Measurements from ENCODE around the gene THBD.

THBD gene

DNA sequence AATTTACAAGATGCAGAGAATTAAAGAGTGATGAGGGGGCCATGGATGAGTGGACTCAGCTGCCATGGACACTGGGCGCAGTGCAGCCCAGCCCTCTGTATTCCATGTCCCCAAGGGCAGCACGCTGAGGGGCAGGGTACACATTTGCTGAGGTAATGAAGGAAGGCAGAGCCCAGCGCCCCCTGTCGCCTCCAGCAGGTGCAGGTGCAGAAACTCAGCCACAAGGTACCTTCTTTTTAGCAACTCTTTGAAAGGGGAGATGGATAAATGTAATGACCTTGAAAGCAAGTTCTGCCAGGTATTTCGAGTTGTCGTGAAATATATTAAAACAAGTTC is 29.5 kb upstream of the THBD start:
- Histone ChIP-seq H3K4me1 (ENCODE audit: insufficient read depth, low read length) (no peaks in the 10 kb centered on the region), H3K36me3 (ENCODE audit: insufficient read depth, low read length) (no peaks in the 10 kb centered on the region)

DNA sequence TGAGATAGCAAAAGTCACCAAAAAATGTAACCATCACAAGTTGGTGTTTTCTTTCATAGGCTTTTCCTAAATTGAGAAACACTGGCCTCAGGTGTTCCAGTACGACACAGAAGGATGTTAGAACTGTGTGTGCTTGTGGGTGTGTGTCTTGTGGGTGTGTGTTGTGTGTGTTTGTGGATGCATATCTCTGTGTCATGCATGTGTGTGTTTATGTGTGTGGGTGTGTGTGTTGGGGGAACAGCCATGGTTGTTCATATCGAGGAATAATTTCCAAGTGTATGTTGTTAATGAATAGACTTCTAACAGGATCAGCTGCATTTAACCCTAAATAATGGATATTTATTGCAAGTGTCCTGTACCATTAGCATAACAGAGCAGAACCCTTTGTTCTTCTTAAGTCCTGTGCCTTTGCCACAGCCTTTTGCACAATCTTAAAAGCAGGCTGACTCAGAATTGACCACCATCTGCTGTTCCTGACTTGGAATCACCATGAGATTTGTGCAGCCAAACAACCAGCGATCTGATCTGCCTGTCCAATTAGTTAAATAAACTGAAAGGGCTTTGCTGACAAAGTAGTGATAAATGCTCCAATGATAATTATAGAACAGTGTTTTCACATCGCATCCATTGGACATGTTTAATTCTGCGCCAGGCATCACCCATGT is 29.0 kb upstream of the THBD start:
- no peak overlapping the region for H3K9ac ChIP-seq (ENCODE audit: low read depth, low read length)
- H3K36me3 ChIP-seq (ENCODE audit: insufficient read depth, low read length), result no peaks in the 10 kb centered on the region
- H3K9me3 ChIP-seq (ENCODE audit: control insufficient read depth, insufficient read depth, low read length), result no peaks in the 10 kb centered on the region
- H3K4me1 ChIP-seq (ENCODE audit: insufficient read depth, low read length), result no peaks in the 10 kb centered on the region

More for the DNA sequence above, 29.5 kb upstream of the THBD start:
- no peak overlapping the region for H3K9ac ChIP-seq (ENCODE audit: low read depth, low read length)
- H3K9me3 ChIP-seq (ENCODE audit: control insufficient read depth, insufficient read depth, low read length), result no peaks in the 10 kb centered on the region

DNA sequence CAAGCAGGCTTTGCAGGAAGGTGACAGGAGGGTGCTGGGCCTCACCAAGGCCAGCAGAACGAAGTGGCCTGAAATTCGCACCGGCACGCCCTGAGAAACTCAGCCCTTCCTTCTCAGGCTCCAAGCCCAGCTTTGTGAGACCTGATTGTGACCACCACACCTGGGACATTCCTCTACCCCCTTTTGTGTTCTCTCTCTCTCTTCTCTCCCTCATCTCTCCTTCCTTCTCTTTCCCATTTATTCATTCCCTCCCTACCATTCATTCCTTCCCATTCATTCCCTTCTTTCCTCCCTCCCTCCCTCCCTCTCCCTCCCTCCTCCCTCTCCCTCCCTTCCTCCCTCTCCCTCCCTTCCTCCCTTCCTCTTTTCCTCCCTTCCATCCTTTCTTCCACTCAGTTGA is 27.8 kb upstream of the THBD start:
- no peak overlapping the region for H3K9ac ChIP-seq (ENCODE audit: low read depth, low read length)
- H3K9me3 ChIP-seq (ENCODE audit: control insufficient read depth, insufficient read depth, low read length), result no peaks in the 10 kb centered on the region
- H3K36me3 ChIP-seq (ENCODE audit: insufficient read depth, low read length), result no peaks in the 10 kb centered on the region
- no peaks in the 10 kb centered on the region for H3K4me1 ChIP-seq (ENCODE audit: insufficient read depth, low read length)

DNA sequence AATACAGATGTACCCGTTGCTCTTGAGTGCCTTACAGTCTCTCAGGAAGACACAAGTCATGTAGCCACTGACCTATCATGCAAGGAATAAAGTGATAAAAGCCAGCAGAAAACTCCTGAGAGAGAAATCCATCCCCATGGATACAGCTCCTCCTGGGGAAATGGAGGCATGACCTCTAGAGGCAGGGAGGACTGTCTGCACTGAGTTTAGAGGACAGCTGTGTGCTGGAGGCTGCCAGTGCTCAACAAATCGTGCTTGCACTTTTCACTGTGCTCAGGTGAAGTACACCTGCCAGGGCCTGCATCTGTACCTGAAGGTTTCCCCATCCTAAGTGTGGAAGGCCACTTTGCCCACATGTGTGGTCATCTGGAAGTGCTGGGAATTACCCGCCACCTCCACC is 24.6 kb upstream of the THBD start:
- Histone ChIP-seq H3K36me3 (ENCODE audit: insufficient read depth, low read length) (no peaks in the 10 kb centered on the region), H3K9me3 (ENCODE audit: control insufficient read depth, insufficient read depth, low read length) (no peaks in the 10 kb centered on the region), H3K9ac (ENCODE audit: low read depth, low read length) (no peak overlapping the region), H3K4me1 (ENCODE audit: insufficient read depth, low read length) (no peaks in the 10 kb centered on the region)

DNA sequence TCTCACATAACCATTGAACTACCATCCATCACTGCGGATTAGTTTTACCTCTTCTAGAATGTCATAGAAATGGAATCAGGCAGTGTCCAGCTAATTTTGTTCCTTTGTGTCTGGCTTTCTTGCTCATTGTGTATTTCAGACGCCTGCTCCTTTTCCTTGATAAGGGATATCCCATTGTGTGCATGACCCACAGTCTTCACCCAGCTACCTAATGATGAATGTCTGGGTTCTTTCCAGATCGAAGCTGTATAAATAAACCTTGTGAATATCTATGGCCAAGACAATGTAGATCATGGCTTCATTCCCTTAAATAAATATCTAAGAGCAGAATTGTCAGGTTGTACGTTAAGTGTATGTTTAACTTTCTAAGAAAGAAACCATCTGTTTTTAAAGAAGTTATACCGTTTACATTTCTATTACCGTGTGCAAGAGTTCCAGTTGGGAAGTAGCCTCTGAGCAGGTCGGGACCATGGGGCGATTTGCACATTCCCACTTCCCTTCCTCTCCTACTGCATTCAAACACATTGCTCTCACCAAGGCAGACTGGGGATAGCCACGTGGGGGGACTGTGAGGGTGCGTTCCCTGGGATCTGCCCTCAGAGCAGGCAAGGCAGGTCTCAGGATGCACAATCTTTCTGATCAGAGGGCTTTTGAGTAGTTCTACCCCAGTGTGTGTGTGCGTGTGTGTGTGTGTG is 23.6 kb upstream of the THBD start:
- Histone ChIP-seq H3K9ac (ENCODE audit: low read depth, low read length) (no peak overlapping the region), H3K4me1 (ENCODE audit: insufficient read depth, low read length) (no peaks in the 10 kb centered on the region), H3K36me3 (ENCODE audit: insufficient read depth, low read length) (no peaks in the 10 kb centered on the region), H3K9me3 (ENCODE audit: control insufficient read depth, insufficient read depth, low read length) (no peaks in the 10 kb centered on the region)

DNA sequence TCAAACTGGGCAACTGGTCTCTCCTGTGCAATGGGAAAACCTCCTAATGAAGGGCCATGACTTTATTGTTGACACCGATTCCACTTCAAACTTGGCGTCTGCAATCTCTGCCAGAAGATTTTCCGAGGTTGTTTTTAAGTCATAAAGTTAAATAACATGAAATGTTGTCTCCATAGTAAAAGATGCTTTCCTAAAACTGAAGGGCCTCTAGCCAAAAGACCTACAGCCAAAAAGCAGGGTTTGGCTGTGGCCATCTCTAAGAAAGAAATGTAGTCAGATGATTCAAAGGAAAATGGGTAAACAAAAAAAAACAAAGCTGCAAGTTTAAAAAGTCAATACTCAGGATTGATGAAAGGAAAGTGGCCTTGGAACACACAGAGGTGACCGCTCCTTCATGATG is 22.5 kb upstream of the THBD start:
- no peaks in the 10 kb centered on the region for H3K36me3 ChIP-seq (ENCODE audit: insufficient read depth, low read length)
- H3K4me1 ChIP-seq (ENCODE audit: insufficient read depth, low read length), result no peaks in the 10 kb centered on the region
- no peaks in the 10 kb centered on the region for H3K9me3 ChIP-seq (ENCODE audit: control insufficient read depth, insufficient read depth, low read length)
- no peak overlapping the region for H3K9ac ChIP-seq (ENCODE audit: low read depth, low read length)

DNA sequence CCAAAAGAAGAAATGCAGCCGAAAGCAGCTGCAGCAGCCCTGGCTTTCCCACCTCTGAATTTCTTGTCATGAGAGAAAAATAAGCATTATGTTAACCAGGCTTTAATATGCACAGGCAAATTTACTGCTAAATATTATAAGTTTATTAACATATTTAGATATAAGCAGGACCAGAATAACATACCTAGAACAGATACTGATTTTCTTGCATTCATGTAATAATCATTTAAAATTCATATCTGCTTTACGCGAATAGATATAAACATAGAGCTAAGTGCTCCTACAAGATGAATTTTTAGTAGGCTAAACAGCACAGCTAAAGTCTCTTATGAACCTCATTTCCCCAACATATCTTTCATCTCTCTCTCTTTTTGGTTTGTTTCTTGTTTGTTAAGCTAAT is 21.9 kb upstream of the THBD start:
- Histone ChIP-seq H3K36me3 (ENCODE audit: insufficient read depth, low read length) (no peaks in the 10 kb centered on the region), H3K9ac (ENCODE audit: low read depth, low read length) (no peak overlapping the region), H3K4me1 (ENCODE audit: insufficient read depth, low read length) (no peaks in the 10 kb centered on the region), H3K9me3 (ENCODE audit: control insufficient read depth, insufficient read depth, low read length) (no peaks in the 10 kb centered on the region)

DNA sequence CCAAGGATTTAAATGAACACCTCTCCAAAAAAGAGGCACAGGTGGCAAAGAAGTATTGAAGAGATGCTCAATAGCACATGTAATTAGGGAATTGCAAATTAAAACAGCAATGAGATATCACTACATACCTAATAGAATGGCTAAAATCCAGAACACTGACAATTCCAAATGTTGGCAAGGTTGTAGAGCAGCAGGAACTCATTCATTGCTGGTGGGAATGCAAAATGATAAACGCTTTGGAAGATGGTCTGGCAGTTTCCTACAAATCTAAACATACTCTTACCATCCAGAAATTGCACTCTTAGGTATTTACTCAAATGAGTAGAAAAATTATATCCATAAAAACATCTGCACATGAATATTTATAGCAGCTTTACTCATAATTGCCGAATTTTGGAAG is 19.6 kb upstream of the THBD start:
- H3K36me3 ChIP-seq (ENCODE audit: insufficient read depth, low read length), result no peaks in the 10 kb centered on the region
- no peaks in the 10 kb centered on the region for H3K9me3 ChIP-seq (ENCODE audit: control insufficient read depth, insufficient read depth, low read length)
- H3K4me1 ChIP-seq (ENCODE audit: insufficient read depth, low read length), result no peaks in the 10 kb centered on the region
- H3K9ac ChIP-seq (ENCODE audit: low read depth, low read length), result no peak overlapping the region

DNA sequence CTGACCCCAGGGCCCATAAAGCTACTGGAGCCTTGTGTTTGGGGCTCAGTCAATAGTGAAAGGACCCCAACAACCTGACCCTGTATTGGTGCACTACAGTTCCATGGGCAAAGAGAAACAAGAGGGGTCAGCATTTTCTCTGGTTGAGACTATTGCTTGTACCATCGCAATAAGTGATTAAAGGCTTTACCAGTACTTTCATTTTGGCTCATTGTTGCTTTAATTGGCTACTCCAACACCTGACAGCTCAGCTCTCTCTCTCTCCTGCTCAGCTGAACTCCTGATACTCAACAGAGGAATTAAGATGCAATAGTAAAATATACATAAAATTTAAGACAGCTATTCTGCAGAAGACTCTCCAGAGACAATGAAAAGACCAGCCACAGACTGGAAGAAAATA is 18.8 kb upstream of the THBD start:
- H3K36me3 ChIP-seq (ENCODE audit: insufficient read depth, low read length), result no peaks in the 10 kb centered on the region
- H3K9me3 ChIP-seq (ENCODE audit: control insufficient read depth, insufficient read depth, low read length), result no peaks in the 10 kb centered on the region
- no peak overlapping the region for H3K9ac ChIP-seq (ENCODE audit: low read depth, low read length)
- H3K4me1 ChIP-seq (ENCODE audit: insufficient read depth, low read length), result no peaks in the 10 kb centered on the region

DNA sequence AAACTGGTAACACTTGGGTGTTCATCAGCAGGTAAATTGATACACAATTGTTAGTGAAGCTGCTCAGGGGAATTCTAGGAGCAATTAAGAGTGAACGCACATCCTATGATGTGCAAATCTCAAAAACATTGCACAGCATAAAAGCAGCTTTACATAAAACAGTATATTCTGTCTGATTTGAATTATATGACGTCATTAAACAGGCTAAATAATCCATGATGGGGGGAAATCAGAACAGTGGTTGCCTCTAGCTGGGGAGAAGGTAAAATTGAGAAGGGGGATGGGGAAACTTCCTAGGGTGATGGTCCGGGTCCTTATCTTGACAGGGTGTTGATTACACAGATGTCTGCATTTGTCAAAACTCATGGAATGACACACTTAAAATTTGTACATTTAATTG is 17.3 kb upstream of the THBD start:
- 0 out of 2 replicates have a peak, but pooled peaks cover 8% of the 10 kb centered on the region for H3K4me1 ChIP-seq (ENCODE audit: insufficient read depth, low read length)
- H3K36me3 ChIP-seq (ENCODE audit: insufficient read depth, low read length), result no peaks in the 10 kb centered on the region
- no peaks in the 10 kb centered on the region for H3K9me3 ChIP-seq (ENCODE audit: control insufficient read depth, insufficient read depth, low read length)
- H3K9ac ChIP-seq (ENCODE audit: low read depth, low read length), result no peak overlapping the region

DNA sequence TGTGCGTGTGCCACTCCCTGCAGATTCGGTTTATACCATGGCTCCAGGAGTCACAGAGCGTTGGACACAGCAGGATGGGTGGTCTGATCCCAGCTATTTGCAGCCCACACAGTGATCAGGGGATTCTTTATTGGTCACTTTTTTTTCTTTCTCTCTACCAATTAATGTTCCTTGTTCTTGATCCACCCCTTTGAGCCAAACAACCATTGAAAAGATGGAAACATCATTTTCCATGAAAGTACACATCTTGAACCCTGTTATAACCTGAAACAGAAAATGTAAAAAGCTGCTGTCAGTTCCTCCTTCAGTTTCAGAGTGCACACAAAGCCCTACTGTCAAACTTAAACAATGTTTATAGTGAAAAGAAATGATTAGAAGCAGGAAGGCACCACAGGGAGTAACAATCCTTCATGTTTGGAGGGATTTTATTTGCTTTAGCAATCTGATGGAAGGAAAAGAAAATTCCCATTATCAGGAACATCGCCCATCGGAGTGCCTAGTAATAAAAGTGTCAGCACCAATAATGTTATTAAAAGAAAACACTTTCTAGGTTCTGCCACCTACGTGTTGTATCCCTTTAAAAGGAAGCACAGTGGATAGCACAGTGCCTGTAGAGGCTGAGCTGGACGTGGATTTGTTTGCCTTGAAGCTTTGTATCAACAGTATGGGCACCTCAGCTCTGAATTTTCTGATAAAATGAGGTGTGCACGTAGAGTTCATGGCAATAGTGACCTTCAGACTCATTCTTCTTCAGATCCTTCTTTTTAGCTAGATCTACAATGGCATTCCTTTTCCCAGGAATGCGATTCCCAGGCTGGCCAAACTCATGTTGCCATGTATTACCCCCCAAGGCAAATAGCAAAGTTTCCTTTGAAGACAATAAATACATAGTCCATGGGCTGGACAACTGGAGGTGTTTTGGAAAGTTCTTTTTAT is 16.1 kb upstream of the THBD start:
- 0 out of 2 replicates have a peak, but pooled peaks cover 9% of the 10 kb centered on the region for H3K4me1 ChIP-seq (ENCODE audit: insufficient read depth, low read length)
- no peak overlapping the region for H3K9ac ChIP-seq (ENCODE audit: low read depth, low read length)
- H3K9me3 ChIP-seq (ENCODE audit: control insufficient read depth, insufficient read depth, low read length), result no peaks in the 10 kb centered on the region
- H3K36me3 ChIP-seq (ENCODE audit: insufficient read depth, low read length), result no peaks in the 10 kb centered on the region

DNA sequence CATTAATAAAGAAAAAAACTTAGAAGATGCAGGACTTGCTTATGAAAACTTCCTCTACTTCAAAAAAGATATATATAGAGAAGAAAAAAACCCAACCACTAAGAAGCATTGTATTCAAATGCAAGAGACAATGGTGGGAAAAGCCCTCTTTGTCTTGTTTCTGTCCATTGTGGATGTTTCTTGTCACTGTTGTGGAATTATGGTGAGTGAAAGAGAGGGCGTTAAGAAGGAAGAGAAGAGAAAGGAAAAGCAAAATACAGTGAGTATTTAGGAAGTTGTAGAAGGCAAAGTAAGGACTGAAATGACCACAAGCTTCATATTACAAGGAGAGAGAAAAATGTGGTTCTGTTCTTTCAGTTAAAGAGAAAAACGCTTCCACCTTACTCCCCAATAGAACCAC is 14.1 kb upstream of the THBD start:
- 0 out of 2 replicates have a peak, but pooled peaks cover 9% of the 10 kb centered on the region for H3K4me1 ChIP-seq (ENCODE audit: insufficient read depth, low read length)
- no peaks in the 10 kb centered on the region for H3K36me3 ChIP-seq (ENCODE audit: insufficient read depth, low read length)
- no peaks in the 10 kb centered on the region for H3K9me3 ChIP-seq (ENCODE audit: control insufficient read depth, insufficient read depth, low read length)
- H3K9ac ChIP-seq (ENCODE audit: low read depth, low read length), result no peak overlapping the region

DNA sequence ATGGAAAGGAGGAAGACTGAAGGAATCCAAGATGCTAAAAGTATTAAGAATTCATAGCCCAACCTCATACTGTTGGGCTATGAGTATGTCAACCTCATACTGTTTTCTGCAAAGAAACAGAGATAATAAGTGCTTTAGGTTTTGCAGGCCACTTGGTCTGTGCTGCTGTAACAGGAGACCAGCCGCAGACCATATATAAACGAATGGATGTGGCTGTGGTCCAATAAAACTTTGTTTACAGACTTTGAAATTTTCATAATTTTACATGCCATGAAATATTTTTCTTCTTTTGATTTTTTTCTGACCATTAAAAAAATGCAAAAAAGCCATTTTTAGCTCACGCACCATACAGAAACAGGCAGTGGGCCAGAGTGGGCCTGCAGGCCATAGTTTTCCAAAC is 13.7 kb upstream of the THBD start:
- H3K36me3 ChIP-seq (ENCODE audit: insufficient read depth, low read length), result no peaks in the 10 kb centered on the region
- H3K9me3 ChIP-seq (ENCODE audit: control insufficient read depth, insufficient read depth, low read length), result no peaks in the 10 kb centered on the region
- no peak overlapping the region for H3K9ac ChIP-seq (ENCODE audit: low read depth, low read length)
- 0 out of 2 replicates have a peak, but pooled peaks cover 9% of the 10 kb centered on the region for H3K4me1 ChIP-seq (ENCODE audit: insufficient read depth, low read length)

DNA sequence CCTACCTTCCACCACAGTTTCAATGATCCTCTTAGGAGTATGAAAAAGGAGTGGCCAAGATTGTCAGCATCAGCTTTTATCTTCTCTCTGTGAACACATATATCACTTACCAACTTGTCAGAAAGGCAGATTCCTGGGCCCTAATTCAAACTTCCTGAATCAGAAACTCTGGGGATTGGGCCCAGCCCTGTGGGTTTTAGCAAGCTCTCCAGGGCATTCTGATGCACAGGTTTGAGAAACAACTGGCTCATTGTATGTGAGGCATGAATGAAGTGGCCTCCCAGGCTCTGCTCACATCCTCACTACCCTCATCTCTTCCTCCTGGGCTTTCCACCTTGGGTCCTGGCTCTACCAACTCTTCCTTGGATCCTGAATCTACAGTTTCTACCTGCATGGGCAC is 13.2 kb upstream of the THBD start:
- Histone ChIP-seq H3K9ac (ENCODE audit: low read depth, low read length) (no peak overlapping the region), H3K9me3 (ENCODE audit: control insufficient read depth, insufficient read depth, low read length) (no peaks in the 10 kb centered on the region), H3K36me3 (ENCODE audit: insufficient read depth, low read length) (no peaks in the 10 kb centered on the region), H3K4me1 (ENCODE audit: insufficient read depth, low read length) (0 out of 2 replicates have a peak, but pooled peaks cover 9% of the 10 kb centered on the region)

Measured in ES-I3 (cell line).